ENCODE results near the gene PRSS2. TPM values are rescaled to one million over a fixed set of nuclear protein-coding genes. Genes with fewer than 3 reads are reported as not detected.

PRSS2 gene
- total and polyA plus RNA-seq, 9 of the 15 experiments (the other 6 are each of a cell fraction or from before 2014, with no cell fraction given), result 1.3 to 23.9 (median 3.8) TPM

DNA sequence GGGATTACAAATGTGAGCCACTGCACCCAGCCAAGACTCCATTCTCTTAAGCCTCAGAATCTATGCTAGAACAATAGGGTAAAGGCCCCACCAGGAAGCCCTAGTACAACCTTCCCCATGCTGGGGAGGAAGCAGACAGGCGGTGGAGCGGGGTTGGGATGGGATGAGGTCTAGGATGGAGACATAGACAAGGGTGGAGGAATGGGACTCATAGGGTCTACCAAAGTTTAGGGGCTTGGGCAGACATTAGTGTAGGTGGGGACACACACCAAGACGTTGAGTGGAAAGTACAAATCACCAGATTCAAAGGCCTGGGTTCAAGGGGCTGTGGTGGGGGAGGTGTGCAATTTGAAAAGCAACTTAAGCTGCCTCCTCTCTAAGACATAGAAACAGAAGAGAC lies 19.3 kb downstream of the PRSS2 start:
- in situ Hi-C loops (cut with MboI), result loop anchor here (25.0 kb wide), 1 partner anchor 153 kb away; no protein-coding TSS in a partner anchor
- ATAC-seq (no peak), FAIRE-seq (no peak), DNase-seq (ENCODE audit: extremely low read depth in 1 of 4, low spot score in 3 of 4) (no peak)
- intact Hi-C loops (cut with micrococcal nuclease), result no loop called here
- no peaks in the 10 kb centered on the region for H3K9me3 ChIP-seq (replicated peaks; ENCODE audit: control insufficient read depth, insufficient read depth, low read depth, low read length)
- peaks cover 0 to 24% of the 10 kb centered on the region in 2 experiments; a peak in 3 of 5 replicates for H3K27me3 ChIP-seq (ENCODE audit: control insufficient read depth in 2 of 2, insufficient read depth in 2 of 2, low read length in 2 of 2)
- ChIA-PET POLR2A (interaction anchor here (0.6 to 1.0 kb wide), 3 partner anchors 19 to 144 kb away, joined by 3 read pairs; no protein-coding TSS in a partner anchor), CTCF (ENCODE audit: low intra/inter-chr PET ratio) (no interaction called here)
- H3K79me2 ChIP-seq (ENCODE audit: control insufficient read depth, insufficient read depth, low read length), result no peaks in the 10 kb centered on the region
- no peaks in the 10 kb centered on the region for H3K36me3 ChIP-seq (ENCODE audit: control insufficient read depth, insufficient read depth, low read length)
- no peak for TF ChIP-seq POLR2A (conservative IDR thresholded peaks at IDR 0.05)
- TF ChIP-seq TRIM28 (IDR thresholded peaks at IDR 0.05), result no peak
- no peak for TF ChIP-seq ZNF79 (CRISPR knock-in tag; IDR thresholded peaks at IDR 0.05; ENCODE audit: low read depth)
- TF ChIP-seq IRF2 (CRISPR knock-in tag; IDR thresholded peaks at IDR 0.05), result no peak
- TF ChIP-seq HCFC1 (IDR thresholded peaks at IDR 0.05; ENCODE audit: low read depth, low read length), result no peak
- no peak for TF ChIP-seq HINFP (tag; conservative IDR thresholded peaks at IDR 0.05; ENCODE audit: low read depth)
- no peak for TF ChIP-seq RAD21 (CRISPR knock-in tag; conservative IDR thresholded peaks at IDR 0.05 in 1 of 2, IDR thresholded peaks at IDR 0.05 in 1 of 2)
- no peak for TF ChIP-seq TGIF2 (CRISPR knock-in tag; IDR thresholded peaks at IDR 0.05)
- H2AFZ ChIP-seq (ENCODE audit: low read depth, low read length), result no peak overlapping the region
- no peak overlapping the region for H3K4me2 ChIP-seq (ENCODE audit: insufficient read depth, low read length)
- H3K4me1 ChIP-seq (replicated peaks in 1 of 2; ENCODE audit: control insufficient read depth in 2 of 2, insufficient read depth in 2 of 2, low read length in 2 of 2), result peaks cover 0 to 17% of the 10 kb centered on the region in 2 experiments; a peak in 3 of 5 replicates
- no peaks in the 10 kb centered on the region for H3K9me1 ChIP-seq (ENCODE audit: control insufficient read depth, insufficient read depth, low read length)
- no peaks in the 10 kb centered on the region for H4K20me1 ChIP-seq (replicated peaks; ENCODE audit: control insufficient read depth, insufficient read depth, low read length)
- H3K27ac ChIP-seq (ENCODE audit: extremely low read depth, low read depth, low read length), result no peak overlapping the region
- no TSS peak for BruUV-seq (replicated peaks)
- no peak overlapping the region for H3K9ac ChIP-seq (ENCODE audit: insufficient read depth in 1 of 2, low read depth in 2 of 2, low read length in 2 of 2)
- 22% methylated on average over 3 of the region's 3 CpGs for WGBS (ENCODE audit: insufficient coverage, low coverage, missing lambda C conversion rate)
- H3K4me3 ChIP-seq, result no peak overlapping the region

Measured in K562 (cell line).